HG02973 (cell line): Measurements from ENCODE around the gene ITGA8.
"Not testable (repeated sequence)": the region's sequence is repeated elsewhere in the genome, so short reads cannot be mapped to it uniquely, and the experiment has no call there.

Experiments used
- ATAC-seq: cut with Tn5 transposase; IDR thresholded peaks from one replicate; pipeline ENCODE4 v1.9.1; 2021; ENCODE audit warnings: moderate library complexity; ENCODE audit not compliant: unreplicated experiment

ITGA8 gene

DNA sequence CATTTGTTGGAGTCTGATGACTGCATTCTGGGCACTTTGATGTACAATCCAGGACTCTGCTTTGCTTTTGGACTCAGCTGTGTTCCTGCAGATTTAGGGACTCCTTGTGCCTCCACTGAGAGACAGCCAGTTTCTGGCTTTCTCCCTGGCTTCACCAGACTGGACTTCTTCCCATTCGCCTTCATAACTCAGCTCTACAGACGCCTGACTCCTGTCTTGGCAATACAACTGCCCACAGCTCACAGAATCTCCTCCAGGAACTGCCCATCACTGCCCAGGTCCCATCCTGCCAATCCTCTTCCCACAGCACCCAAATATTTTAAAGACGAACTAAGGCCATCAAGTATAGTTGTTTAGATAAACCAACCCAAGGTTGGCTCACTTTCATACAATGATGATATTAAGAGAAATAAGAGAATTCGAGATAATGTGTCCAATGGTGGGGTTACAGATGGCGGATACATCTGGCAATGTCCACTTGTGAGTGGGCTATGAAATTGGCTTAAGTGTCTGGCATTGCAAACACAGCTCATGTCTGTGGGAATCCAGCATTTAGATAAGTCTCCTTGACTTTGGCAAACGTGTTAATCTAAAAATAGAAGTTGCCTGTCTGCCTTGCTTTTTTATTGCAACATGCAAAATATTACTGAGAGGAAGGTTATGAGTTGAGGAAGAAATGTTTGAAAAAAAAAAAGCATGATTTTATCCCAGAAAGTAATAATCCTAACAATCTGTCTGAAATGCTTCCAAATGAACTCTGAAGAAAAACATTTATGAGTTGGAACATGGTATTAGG is 95.1 kb downstream of the ITGA8 start:
- ATAC-seq: no peak

DNA sequence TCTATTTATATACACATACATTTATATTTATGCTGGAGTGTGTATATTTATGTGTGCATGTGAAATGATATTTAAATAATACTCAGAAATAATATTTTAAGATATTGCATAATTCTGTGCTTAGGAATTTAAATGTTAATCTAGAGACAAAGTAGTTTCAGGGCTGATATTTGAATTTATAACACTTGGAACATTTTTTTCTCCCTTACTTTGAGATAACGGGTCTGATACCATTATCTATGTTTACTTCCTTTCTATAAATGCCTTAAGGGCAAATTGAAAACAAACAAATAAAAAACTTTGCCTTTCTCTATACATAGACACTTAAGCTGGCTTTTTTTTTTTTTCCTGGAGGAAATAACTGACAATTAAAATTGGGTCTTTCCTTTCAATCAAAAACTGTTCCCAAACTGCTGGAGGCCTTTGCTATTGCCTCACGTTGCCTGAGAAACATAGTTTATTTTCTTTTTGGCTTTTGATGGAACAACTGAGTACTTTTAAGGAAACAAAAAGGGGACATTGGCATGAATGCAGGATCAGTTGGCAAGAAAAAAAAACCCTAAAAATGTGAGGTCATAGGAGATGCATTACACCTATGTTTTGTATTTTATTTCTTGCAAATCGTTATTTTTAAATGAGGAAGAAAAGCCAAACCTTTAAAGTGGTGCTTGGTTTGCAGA is 98.7 kb downstream of the ITGA8 start:
- ATAC-seq: no peak

DNA sequence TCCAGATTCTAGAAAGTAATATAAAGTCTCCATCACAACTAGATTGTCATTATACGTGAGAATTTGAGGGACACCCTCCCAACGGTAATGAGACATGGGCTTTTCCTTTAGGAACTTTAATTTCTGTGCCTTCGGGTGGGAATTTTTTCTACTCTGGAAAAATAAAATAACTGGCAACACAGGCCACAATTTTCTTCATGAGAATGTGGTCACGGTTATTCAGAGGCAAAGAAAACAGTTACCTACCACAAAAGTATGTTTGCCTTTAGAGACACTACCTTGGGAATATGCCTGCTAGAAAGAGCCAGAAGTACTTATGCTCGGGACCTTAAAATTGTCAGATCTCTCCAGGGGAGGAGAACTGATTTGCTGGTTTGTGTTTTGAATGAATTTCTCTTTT is 99.4 kb downstream of the ITGA8 start:
- no peak for ATAC-seq

DNA sequence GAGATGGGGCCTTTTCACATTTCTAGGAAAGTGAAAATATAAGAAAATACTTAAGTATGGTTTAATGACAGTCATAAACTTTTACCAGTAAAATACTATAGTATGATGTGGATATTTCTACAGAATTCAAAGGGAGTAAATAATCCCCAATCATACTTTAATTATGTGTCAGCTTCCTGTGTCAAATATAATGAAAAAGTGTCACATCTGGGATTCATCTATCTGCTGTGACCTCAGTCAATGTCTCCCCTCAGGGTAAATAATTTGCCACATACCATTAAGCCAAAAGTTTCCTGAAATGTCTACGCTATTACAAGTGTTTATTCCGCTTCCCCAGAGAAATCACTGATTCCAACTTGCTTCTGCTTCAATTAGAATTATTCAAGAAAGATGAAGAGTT is 110.5 kb downstream of the ITGA8 start:
- ATAC-seq: no peak

DNA sequence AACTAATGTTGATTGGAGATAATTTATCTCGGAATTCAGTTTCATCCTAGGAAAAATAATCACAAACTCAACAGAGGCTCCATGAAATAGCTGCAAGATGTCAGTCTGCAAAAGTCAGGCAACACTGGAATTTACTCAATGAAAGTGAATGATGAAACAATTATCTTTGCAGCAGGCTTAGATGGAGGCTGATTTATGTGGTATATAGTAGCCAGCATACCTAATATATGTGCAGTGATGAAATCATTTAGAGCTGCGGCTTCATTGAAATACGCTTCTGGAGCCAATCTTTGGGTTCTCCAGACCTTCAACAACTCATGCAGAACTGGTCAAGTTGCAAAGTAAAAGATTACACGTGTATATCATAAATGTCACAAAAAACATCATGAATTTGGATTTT is 113.3 kb downstream of the ITGA8 start:
- ATAC-seq: no peak

DNA sequence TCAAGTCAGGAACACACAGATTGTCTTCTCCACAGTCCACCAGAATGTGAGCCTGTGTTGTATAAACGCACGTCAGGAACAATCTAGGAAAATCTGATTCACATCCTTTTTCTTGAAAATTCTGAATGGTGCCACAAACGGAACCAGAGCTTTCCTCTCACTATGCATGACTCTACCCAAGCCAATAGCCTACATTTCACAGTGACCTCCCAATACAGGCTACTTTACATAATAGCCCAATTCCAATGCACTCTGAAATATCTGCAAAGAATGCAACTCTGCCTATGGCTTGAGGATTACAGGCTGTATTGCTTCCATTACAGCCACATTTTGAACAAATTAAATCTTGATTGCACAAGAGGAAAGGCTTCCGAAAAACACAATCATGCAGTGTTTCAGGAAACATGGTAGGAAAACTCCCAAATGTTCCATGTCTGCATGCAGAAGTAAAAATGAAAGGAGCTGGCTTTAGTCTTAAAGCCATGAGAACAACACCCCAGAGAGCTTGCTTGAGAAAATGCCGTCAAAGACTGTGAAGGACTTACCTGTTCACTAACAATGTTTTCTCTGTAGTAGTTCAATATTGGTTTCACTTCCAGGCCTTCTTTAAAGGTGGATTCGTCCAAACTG is 113.9 kb downstream of the ITGA8 start:
- ATAC-seq: no peak

DNA sequence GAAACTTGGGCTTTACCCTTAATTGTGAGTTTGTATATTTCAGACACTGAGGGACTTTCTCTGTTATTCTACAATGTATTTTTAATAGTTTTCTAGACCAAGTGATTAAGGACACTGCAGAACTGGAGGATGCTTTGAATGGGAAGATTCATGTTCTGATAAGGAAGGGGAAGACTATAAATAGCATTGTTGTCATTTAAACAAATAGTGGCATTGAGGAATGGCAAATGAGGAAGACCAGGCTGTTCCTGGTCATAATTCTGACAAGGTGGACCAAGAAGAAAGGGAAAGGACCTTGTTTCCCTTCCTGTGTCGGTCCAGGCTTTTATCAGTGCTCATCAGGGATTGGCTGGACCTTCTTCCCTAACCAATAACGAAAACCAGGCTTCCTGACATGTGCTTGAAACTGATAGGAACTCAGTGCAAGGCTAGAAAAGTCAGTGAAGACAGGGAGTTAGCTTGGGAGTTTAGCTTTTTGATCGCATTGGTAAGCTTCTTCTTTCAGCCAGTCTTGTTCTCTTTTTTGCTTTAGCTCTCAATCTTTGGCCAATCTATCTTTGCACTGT is 116.2 kb downstream of the ITGA8 start:
- no peak for ATAC-seq

DNA sequence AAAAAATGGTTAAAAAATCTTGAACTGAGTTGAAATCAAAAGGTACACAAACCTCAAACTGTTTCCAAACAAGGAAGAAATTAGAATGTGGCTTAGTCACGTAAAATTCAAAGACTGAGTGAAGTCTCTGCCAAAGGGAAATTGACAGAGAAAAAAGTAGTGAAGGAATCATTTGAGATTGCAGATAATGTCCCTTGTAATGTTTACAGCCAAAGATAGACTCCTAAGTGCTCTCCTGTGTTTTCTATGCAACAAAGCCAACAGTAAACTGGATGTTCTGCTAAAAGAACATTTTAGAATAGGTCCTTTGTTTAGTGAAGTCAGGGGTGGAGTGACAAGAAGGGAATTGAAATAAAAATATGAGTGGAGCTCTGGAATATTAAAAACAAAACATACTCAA is 117.9 kb downstream of the ITGA8 start:
- no peak for ATAC-seq

DNA sequence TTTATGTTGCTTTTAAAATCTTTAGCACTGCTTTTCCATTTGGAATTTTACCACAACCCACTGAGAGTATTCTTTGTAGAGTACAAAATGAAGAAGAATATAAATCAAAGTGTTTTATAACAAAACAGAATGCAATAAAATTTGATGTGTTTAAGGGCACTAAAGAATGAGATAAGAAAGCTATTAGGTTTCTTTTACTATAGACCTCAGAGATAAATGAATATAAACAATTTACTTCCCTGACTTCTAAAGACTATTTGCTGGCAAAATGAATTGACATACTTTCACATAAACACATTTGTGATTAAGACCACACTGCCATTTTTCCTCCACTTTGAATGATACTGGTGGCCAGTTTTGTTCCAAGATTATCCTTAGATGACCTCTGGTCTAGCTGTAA is 124.5 kb downstream of the ITGA8 start:
- no peak for ATAC-seq

DNA sequence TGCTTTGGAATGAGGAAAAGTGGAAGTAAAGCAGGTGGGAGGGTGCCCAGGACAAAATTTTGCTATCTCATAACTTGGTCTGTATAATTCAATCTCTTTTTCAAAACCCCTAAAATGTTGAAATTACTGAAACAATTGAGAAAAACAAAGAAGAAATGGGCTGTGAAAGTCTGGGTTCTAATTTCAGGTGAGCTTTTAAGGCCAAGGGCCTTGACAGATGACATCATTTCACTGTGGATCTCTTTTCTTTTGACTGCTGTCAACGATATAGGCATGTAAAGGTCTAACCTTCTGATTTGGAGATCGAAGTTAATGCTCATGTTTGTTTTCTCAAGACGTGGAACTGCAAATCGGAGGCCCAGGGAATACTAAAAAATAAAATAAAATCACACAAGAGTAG is 127.8 kb downstream of the ITGA8 start:
- ATAC-seq: no peak

DNA sequence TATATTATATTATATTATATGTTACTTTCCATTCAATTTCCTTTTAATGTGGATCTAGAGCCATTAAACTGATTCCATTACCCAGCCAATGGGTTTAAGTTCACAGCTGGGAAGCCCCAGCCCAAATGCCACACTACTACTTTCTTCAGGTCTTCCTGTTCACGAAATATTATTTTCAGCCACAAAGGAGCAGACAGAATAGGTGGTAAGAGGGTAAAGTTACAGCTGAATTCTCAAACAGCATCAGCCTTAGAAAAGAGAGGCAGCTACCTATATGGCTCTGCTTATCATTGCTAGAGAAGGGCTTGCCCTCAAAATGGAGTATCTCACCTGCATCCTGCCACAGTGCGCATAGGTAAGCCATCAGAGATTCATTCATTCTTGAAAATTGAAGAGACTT is 128.3 kb downstream of the ITGA8 start:
- no peak for ATAC-seq

DNA sequence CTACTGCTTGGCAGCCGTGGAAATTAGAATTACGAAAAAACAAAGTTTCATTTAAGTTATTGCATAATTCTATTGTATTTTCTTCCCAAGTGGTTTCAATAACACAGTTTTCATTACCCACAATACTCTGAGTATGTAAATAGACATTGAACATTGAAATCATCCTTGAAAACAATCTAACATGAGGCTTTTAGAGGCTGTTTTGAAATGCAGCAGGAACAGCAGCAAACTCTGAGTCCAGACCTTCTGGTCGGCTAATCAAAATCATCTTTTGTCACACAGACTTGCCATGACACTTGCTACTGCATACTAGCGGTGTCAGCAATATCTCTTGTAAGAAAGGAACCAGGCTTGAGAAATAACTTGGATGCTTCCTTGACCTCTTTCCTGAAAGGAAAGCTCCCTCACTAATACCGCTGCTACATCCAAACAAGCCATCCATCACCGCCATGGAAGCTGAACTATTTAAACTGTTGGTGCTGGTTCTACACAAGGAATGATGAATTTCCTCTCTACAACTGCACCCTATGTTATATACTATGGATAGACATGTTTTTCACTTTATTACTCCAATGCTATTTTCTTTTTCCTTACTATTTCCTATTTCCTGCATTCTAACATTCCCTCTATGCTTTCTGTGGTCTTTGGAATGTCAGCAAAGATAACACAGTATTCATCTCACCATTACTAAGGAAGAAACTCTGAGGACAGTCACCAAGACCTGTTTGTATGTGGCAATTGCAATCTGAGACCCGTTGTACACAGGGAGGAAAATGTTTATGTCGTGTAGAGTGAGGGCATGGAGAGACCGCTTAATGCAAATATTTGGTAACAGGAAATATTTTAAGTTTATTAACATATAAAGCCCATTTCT is 130.8 kb downstream of the ITGA8 start:
- no peak for ATAC-seq

DNA sequence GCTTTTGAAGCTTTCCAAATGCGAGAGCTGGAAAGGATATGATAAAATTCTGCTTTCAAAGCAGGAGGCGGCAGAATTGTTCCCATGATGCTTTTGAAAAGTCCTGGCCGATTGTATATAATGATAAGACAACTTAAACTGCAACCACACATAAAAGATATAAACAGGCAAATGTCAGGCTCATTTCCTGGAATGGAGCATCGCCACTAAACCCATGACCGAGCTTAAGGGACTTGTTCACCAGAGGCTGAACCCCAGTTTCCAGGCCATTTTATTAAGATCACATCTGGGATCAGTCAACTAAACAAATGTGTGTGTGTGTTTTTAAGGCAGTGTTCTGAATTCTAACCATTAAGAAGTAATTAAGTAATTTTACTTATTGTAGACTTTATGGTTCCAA is 131.6 kb downstream of the ITGA8 start:
- ATAC-seq: no peak

DNA sequence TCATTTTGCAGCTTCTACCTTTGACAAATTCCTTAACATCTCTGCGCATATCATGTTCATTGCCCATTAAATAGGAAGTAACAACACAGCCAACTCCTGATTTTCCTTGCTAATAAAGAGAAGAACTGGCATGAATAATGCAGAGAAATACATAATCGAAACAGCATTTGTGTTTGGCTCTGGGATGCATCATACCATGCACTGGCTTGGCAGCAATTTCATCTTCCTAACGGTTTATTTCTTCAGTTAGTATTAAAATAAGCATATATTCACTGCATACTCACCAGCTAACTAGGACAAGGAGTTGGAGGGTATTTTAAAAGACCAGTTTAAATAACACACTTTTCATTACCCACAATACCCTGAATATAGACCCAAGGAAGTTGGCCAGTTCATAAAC is 132.5 kb downstream of the ITGA8 start:
- no peak for ATAC-seq

DNA sequence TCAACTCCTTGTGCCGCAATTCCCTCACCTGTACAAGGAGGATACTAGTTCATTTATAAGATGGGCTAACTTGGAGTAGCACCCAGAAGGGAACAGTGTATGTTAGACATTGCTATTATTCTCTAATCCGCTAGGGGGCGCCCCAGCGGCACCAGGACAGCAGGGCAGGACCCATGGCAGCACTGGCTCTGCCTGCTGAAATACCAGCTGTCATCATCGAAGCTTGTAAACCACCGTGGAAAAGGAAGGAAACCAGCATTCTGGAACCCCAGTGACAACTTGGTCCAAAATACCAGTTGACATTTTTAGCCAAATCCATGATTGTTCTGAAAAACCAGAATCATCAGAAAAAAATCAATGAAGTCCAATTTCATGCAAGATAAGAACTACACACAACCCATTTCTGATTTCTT is 134.4 kb downstream of the ITGA8 start:
- ATAC-seq: peak; percentile 76

DNA sequence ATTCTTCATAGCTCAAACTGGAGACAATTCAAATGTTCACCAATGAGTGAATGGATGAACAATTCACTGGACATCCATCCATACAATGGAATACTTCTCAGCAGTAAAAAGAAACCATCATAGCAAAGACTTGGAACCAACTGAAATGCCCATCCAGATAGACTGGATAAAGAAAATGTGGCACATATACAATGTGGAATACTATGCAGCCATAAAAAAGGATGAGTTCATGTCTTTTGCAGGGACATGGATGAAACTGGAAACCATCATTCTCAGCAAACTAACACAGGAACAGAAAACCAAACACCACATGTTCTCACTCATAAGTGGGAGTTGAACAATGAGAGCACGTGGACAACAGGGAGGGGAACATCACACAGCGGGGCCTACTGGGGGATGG is 136.8 kb downstream of the ITGA8 start:
- not testable (repeated sequence) for ATAC-seq

DNA sequence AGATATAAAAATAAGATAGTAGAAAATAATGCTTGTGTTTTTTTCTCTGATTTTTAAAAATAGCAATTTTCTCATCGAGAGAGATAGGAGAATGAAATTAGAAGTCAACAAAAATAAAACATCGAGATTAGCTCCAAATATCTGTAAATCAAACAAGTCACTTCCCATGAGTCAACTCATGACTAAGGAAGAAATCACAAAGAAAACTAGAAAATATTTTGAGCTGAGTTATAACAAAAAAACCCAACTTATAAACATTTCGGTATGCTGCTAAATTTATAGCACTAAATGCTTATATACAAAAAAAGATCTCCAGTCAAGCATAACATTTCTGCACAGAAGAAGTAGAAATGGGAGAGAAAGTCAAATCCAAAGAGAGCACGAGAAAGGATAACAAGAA is 140.1 kb downstream of the ITGA8 start:
- no peak for ATAC-seq

DNA sequence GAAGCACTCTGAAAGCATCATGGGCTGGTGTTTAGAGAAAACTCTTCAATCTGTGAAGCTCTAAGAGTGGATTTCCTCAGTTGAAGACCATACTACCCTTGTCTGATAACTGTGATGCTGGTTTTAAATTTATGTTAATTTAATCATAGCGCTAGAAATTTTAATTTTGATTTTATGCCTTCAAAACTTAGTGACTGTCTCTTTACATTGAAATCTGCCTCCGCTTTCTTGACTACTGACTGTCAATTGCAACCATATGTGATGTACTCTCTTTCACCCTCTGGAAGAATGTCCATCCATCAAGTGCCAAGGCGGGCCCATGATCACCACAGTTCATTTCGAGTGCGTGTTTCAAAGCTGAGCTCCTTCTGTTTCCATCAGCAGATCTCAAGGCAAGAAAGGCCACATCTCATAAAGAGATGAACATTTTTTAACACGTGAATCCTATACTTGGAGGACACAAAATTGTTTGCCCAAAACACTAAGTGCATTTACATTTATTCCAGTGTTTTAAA is 147.1 kb downstream of the ITGA8 start:
- no peak for ATAC-seq

DNA sequence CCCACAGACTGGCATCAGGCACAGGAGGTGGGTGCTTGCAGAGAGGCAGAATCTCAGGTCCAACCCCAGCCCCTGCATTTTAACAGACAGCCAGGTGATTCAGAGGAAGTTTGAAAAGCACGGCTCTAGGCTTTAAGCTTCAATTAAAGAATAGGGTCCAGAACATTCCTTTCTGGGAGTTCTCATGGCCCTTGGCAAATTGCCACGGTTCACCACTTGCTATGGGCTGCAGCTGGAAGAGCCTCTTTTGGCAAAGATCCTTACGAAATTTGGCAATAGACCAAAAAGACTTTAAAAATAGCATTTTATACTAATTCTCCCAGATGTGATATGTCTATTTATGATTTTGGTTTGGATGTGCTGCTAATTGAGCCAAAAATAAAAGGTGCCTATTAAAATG is 148.1 kb downstream of the ITGA8 start:
- ATAC-seq: no peak

DNA sequence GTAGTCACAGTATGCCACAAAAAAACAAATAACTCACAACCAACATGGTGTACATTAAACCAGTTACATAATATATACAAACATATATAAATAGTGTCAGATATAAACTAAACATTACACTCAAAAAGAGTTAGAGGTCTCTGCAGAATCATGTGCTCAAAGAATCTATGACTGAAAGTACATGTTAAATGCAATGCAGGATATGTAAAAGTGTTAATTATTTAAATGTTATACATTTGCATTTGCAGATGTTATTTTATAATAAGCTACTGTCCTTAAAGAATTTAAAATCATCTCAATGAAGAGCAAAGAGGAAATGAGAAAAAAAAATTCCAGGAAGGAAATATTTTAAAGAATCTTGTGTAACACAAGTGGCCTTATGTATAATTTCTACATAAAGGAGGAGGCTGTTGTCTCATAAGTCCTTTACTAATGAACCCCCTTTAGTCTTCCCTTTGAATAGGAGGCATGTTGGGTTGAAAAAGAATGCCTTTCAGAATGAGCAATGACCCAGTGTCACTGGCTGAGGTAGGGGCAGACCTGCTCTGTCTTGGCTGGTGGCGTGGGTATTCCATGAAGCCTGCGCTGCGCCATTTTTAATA is 148.9 kb downstream of the ITGA8 start:
- ATAC-seq: no peak
